SH-SY5Y (cell line): ENCODE results near the gene NSD1.

ENCODE experiments used
- GATA2 ChIP-seq: IDR thresholded peaks from 2 replicates; pipeline ENCODE4 v1.6.1; 2011; ENCODE audit warnings: mild to moderate bottlenecking, low read depth, low read length
- GATA3 ChIP-seq: IDR thresholded peaks from 2 replicates; pipeline ENCODE4 v1.6.1; 2011; ENCODE audit warnings: low read depth, mild to moderate bottlenecking, low read length, moderate library complexity

GRCh38 chr5:177336112-177336511 is 202.5 kb downstream of the NSD1 start:
- TF ChIP-seq GATA3 (no peak), GATA2 (no peak)
